NCI-H2196 (cell line): ENCODE measurements around the gene RAD17.
"Not testable (repeated sequence)": the region's sequence is repeated elsewhere in the genome, so short reads cannot be mapped to it uniquely, and the experiment has no call there.

Experiments used
- DNase-seq: peaks from one replicate; lab custom pipeline; 2025; ENCODE audit not compliant: unreplicated experiment; lab: John Stamatoyannopoulos, UW

RAD17 gene

GRCh38 chr5:69374911-69375446, 5.4 kb downstream of the RAD17 start:
- DNase-seq: no peak

- DNase-seq: no peak
Measured at GRCh38 chr5:69378376-69378775, 8.8 kb downstream of the RAD17 start.

DNA sequence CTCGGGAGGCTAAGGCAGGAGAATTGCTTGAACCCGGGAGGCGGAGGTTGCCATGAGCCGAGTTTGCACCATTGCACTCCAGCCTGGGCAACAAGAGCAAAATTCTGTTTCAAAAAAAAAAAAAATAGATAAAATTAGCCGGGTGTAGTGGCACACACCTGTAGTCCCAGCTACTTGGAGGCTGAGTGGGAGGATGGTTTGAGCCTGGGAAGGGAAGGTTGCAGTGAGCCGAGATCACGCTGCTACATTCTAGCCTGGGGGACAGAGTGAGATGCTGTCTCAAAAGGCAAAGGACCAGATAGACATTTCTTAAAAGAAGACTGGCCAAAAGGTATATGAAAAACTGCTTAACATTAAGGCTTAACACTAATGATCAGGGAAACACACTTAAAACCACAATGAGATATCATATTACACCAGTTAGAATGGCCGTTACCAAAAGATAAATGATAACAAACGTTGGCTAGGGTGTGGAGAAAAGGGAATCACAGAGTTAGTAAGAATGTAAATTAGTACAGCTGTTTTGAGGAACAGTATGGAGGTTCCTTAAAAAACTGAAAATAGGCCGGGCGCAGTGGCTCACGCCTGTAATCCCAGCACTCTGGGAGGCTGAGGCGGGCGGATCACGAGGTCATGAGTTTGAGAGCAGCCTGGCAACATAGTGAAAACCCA, 35.2 kb downstream of the RAD17 start:
- DNase-seq: no peak

DNA sequence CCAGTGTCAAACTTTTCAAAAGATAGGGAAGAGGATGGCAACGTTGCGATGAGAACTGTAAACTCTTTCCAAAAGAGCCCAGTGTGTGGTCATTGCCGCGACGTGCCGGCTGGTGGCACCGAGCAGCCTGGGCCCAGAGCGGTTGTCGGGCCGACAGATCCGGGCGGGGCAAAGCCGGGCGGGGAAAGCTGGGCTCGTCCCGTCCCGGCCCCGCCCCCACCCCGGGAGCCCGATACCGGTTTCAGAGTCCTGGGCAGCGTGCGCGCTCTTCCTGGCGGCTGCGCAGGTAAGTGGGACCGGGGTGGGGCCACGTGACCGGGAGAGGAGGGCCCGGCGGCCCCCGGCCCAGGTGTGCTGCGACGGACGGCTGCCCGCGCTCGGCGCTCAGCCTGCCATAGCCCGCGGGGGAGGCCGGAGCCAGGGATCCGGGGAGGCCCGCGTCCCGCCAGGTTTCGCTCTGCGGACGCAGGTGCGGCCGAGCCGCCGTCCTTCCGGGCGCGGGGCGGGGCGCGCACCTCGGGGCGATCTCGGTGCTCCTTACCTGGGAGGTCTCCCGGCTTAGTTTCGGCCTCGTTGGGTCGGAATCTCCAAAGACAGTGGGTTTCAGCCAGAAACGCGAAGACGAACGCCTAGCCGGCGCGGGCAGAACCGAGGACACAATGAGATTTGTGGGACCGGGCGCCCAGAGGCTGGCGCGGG, 45.4 kb downstream of the RAD17 start, which contains the start of gene MARVELD2:
TSS of gene MARVELD2 (plus strand) at position 232 of the 699 bp plus-strand sequence. CDS start 4,270 bp downstream, outside the sequence.
- peak; percentile 86 for DNase-seq

DNA sequence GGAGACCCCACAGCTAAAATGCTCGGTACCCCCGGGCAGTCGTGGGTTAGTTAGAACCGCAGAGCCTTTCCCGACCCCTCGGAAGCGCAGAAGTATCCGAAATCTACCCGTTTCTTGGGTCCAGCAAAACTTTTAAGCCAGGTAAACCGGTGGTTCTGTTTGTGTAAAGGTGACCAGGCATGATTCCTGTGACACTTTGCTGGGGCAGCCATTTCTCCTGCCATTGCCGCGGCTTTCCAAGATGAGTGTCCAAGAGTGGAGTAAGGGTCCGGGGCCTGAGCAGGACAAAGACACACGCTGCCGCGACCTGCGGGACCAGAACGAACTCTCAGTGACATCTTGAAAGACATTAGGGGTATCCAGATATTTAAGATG, 46.0 kb downstream of the RAD17 start:
- no peak for DNase-seq

- no peak for DNase-seq
Measured at GRCh38 chr5:69416180-69416579, 46.6 kb downstream of the RAD17 start.

- no peak for DNase-seq
Measured at GRCh38 chr5:69416699-69417098, 47.1 kb downstream of the RAD17 start.

DNA sequence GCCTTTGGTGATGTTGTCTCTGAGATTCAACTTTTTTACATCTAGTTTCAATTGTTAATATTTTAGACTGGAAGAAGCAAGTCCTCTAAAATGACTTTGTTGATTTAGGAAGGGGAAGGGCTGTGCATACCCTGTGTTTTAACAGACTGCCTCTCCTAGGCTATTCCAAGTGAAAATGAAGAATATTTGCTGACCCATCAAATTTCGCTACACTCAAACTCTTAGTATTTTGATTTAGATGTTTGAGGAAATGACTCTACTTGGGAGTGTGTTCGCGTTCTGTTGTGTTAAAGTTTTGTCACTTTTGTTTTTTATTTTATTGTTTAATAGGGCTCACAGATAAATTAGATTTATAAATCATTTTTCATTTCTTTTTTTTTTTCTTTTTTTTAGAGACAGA, 48.9 kb downstream of the RAD17 start:
- no peak for DNase-seq

DNA sequence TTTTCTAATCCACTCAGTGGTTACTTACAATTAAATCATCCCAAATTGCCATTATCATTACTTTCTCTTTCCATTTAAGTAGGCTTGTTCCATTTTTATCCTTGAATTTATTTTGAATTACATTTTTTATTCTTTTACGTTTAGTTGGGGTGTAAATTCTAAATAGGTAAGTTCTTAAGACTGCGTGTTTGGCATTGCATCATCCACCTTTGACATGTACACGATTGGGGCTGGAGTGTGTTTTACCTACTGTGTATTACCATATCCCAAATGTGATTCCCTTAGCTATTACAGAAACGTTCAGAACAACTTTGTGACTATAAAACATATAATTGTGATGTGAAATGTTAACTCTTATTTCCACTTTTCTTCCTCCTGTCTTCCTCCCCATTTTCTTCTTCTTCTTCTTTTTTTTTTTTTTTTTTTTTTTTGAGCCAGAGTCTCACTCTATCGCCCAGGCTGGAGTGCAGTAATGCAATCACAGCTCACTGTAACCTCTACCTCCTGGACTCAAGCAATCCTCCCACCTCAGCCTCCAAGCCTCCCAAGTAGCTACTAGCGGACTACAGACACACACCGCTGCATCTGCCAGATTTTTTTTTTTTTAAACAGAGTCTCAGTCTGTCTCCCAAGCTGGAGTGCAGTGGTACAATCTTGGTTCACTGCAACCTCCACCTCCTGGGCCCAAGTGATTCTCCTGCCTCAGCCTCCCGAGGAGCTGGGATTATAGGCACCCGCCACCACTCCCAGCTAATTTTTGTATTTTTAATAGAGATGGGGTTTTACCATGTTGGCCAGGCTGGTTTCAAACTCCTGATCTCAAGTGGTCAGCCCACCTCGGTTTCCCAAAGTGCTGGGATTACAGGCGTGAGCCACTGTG, 62.0 kb downstream of the RAD17 start:
- no peak for DNase-seq

- no peak for DNase-seq
Measured at GRCh38 chr5:69432412-69433206, 63.0 kb downstream of the RAD17 start.

DNA sequence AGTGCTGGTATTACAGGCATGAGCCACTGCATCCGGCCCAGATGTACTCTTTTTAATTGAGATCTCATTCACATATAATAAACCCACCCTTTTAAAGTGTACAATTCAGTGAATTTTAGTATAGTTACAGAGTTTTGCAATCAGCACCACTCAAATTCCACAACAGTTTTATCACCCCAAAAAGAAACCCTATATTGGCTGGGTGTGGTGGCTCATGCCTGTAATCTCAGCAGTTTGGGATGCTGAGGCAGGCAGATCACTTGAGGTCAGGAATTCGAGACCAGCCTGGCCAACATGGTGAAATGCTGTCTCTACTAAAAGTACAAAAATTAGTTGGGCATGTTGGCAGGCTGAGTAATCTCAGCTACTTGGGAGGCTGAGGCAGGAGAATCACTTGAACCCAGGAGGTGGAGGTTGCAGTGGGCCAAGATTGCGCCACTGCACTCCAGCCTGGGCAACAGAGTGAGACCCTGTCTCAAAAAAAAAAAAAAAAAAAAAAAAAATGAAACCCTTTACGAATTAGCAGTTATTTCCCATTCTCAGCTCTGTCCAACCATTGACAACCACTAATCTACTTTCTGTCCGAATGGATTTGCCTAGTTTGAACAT, 65.8 kb downstream of the RAD17 start:
- not testable (repeated sequence) for DNase-seq

DNA sequence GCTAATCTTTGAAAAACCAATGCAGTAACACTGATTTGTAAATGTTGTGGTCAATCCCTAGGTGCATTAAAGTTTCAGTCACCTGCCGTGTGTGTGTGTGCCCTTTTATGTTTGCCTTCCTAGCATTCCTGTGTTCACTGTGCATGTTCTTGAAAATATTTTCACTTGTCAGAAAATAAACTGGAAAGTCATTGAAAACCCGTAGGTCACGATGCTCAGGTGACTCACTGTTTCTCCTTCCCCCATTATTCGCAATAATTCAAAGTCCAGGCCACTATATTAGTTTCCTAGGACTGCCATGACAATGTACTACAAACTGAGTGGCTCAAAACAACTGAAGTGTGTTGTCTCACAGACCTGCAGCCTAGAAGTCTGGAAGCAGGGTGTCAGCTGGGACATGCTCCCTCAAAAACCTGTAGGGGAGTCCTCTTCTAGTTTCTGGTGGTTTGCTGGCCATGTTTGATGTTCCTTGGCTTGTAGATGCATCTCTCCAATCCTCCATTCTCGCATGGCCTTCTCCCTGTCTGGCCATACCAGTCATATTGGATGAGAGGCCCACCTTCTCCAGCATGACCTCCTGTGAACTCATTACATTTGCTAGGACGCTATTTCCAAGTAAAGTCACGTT, 74.6 kb downstream of the RAD17 start:
- no peak for DNase-seq

DNA sequence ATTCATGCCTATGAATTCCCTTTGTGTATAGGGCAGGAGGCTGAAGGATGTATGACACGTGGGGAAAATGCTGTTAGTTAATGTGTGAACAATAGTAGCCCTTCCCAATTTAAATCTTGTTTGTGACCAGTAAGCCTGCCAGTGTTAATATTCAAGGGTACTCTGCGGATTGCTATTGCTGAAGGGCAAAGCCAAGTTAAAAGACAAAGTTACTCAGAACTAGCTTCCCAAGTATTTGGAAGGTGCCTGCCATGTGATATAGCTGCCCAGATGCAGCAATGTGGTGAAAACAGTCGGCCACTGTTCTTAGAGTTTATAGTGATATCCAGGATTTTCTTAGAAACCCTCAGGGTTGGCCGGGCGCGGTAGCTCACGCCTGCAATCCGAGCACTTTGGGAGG, 79.9 kb downstream of the RAD17 start:
- no peak for DNase-seq

GRCh38 chr5:69450116-69450515, 80.5 kb downstream of the RAD17 start:
- DNase-seq: no peak

GRCh38 chr5:69450527-69450926, 80.9 kb downstream of the RAD17 start:
- not testable (repeated sequence) for DNase-seq

DNA sequence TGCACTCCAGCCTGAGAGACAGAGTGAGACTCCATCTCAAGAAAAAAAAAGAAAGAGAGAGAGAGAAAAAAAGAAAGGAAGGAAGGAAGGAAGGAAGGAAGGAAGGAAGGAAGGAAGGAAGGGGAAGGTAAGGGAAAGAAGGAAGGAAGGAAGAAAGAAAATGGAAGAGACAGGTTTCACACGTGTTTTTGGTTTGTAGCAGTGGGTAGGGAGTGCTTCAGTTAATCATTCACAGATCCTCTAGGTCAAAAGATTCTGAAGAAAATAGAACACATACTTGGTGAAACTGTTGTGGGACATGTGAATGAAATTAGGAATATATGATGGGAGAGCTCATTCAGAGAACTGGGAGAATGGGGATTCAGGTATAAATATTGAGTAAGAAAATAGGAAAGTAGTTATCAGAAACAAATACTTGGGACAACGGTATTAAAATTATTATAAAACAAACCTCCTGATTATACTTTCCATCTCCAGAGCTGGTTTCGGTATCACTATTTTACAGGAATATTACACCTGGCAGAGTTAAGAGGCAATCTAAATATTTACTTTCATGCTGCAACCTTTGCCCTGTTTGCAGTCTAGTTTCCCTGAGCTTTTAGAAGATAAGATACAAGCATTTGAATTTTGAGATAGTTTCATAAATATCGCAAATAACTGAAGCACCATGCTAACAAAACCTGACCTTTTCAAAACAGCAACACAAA, 82.5 kb downstream of the RAD17 start:
- DNase-seq: no peak

DNA sequence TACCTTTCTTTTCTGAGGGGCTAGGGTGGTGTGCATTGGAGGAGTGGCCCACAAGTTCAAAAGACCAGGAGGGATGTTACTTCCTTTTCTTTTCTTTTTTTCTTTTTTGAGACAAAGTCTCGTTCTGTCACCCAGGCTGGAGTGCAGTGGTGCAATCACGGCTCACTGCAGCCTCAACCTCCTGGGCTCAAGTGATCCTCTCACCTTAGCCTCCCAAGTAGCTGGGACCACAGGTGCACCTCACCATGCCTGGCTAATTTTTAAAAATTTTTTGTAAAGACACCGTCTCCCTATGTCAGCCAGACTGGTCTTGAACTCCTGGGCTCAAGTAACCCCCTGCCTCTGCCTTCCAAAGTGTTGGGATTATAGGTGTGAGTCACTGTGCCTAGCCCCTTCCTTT, 83.9 kb downstream of the RAD17 start:
- not testable (repeated sequence) for DNase-seq

DNA sequence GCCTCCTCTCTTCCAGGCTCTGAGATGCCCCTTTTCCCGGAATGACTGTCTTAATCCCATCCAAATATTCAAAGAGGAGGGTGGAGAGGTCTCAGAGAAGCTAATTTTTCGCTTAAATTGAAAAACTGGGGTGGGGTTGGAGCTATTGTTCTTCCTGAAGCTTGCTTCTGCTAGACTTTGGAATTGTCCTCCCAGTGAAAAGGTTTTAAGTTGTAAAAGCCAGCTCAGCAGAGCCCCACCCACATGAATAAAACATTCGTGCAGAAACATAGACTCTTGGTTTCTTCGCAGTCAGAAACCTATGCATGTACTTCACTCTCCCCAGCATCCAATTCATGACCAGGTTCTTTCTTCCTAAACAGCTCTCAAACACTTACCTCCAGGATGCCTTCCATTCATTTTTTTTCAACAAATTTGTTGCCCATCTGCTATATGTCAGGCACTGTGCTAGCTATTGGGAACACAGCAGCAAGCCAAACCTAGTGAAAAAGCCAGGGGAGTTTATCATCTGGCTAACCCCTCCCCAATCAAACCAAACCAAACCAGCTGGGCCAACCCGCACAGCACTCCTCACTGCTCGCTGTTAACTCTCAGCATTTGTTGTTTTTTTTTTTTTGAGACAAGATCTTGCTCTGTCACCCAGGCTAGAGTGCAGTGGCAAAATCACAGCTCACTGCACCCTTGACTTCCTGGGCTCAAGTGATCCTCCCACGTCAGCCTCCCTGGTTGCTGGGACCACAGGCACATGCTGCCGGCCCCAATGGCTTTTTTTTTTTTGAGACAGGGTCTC, 85.0 kb downstream of the RAD17 start:
- DNase-seq: no peak
